GM19043 (cell line): ENCODE data around the gene TLK2.
A peak's percentile ranks its signal among the peaks of the same experiment; 100 is the strongest.
"Not testable (repeated sequence)": the region's sequence is repeated elsewhere in the genome, so short reads cannot be mapped to it uniquely, and the experiment has no call there.

Source experiments
- ATAC-seq: cut with Tn5 transposase; IDR thresholded peaks from one replicate; pipeline ENCODE4 v1.9.1; 2021; ENCODE audit warnings: low read depth; ENCODE audit not compliant: unreplicated experiment

The TLK2 gene

GRCh38 chr17:62478424-62478879 is at the start of gene TLK2:
TSS of gene TLK2 (plus strand) at chr17:62478825. CDS start at chr17:62481126, 2,301 bp downstream.
- peak; percentile 69 for ATAC-seq

GRCh38 chr17:62435251-62435650 is 43.4 kb upstream of the TLK2 start:
- ATAC-seq = not testable (repeated sequence)

GRCh38 chr17:62441181-62441580 is 37.4 kb upstream of the TLK2 start:
- not testable (repeated sequence) for ATAC-seq

GRCh38 chr17:62444063-62444462 is 34.6 kb upstream of the TLK2 start:
- ATAC-seq = no peak

GRCh38 chr17:62445791-62446190 is 32.8 kb upstream of the TLK2 start:
- ATAC-seq = not testable (repeated sequence)

GRCh38 chr17:62452195-62452594 is 26.4 kb upstream of the TLK2 start:
- not testable (repeated sequence) for ATAC-seq

GRCh38 chr17:62453041-62453440 is 25.6 kb upstream of the TLK2 start:
- not testable (repeated sequence) for ATAC-seq

GRCh38 chr17:62453656-62454055 is 25.0 kb upstream of the TLK2 start:
- peak; percentile 24 for ATAC-seq

- peak; percentile 50 for ATAC-seq
Observed at GRCh38 chr17:62454111-62454510, 24.5 kb upstream of the TLK2 start.

- ATAC-seq = no peak
Observed at GRCh38 chr17:62456016-62456415, 22.6 kb upstream of the TLK2 start.

GRCh38 chr17:62458483-62458882 is 20.1 kb upstream of the TLK2 start:
- ATAC-seq = not testable (repeated sequence)

- ATAC-seq = not testable (repeated sequence)
Observed at GRCh38 chr17:62464422-62464821, 14.2 kb upstream of the TLK2 start.

GRCh38 chr17:62465271-62465670 is 13.4 kb upstream of the TLK2 start:
- ATAC-seq = not testable (repeated sequence)

GRCh38 chr17:62470666-62471379 is 7.8 kb upstream of the TLK2 start:
- ATAC-seq = not testable (repeated sequence)

- ATAC-seq = not testable (repeated sequence)
Observed at GRCh38 chr17:62471380-62471880, 7.2 kb upstream of the TLK2 start.

GRCh38 chr17:62473030-62473982 is 5.3 kb upstream of the TLK2 start:
- ATAC-seq = not testable (repeated sequence)

GRCh38 chr17:62477111-62477510 is 1.5 kb upstream of the TLK2 start:
- not testable (repeated sequence) for ATAC-seq

GRCh38 chr17:62477718-62478408 is 762 bp upstream of the TLK2 start:
- ATAC-seq = peak; percentile 20

GRCh38 chr17:62478880-62479638 is 434 bp downstream of the TLK2 start:
- ATAC-seq = peak; percentile 27
